ENCODE measurements around the gene LY6G5C. TPM values are rescaled to one million over a fixed set of nuclear protein-coding genes. Genes with fewer than 3 reads are reported as not detected.

LY6G5C gene
- total and polyA plus RNA-seq, 2 donors (not counting 3 experiments of a cell fraction or from before 2014, with no cell fraction given), result 8.2 to 11.4 TPM

DNA sequence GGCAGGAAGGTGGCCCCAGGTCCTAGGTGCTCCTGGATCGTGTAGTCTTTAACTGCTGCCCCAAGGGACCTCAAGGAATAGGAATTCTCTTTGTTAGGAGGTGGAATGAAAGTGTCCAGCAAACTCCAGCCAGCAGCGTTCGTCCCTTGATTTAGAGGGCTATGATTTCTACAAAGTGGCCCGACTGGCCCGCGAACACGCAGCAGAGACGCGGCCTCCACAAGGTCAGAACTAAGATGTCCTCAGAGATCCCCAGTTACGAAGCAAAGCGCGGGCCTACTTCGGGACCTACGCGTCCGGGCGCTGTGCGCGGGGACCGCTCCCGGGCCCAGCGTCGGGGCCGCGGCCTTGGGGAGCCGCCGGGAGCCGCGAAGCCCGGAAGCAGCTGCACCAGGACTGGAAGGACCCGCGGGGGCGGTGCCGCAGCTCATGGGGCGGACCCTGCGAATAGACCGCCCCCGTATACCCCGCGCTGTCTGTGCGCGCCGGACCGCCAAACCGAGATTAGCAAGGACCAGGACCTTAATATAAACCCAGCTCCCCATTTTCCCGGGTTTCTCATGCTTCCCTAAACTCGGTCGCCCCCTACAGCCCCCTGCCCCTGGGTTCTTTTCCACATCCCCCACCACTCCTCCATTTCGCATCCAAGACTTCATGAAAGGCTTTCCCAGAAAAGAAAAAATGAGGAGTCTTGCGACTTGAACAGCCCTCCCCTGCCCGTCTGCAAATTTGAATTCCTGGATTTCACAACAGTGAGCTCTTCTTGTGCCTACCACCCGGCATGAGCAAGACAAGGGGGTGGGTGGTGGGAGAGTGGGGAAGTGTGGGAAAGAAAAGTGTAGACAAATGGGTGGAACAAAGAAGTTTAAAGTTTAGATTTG lies 20.2 kb downstream of the LY6G5C start, which contains the start of gene C6orf47:
TSS of gene C6orf47 (minus strand) at position 398 of the 881 bp plus-strand sequence. CDS start 831 bp downstream, outside the sequence.
- CTCF ChIA-PET, result interaction anchor here (0.9 to 5.7 kb wide), 5 partner anchors 8 to 135 kb away, joined by 3 to 38 read pairs (median 3); partner anchors contain the start of genes BAG6 and VARS1

More for the DNA sequence above, 20.2 kb downstream of the LY6G5C start, which contains the start of gene C6orf47:
- peaks cover 44% of the 10 kb centered on the region for H3K4me1 ChIP-seq (ENCODE audit: control insufficient read depth, extremely low read depth, insufficient read depth, low read length)
- H2AFZ ChIP-seq (ENCODE audit: low read depth, low read length), result peak within 1 kb of the TSS; percentile 52
- dilution Hi-C loops (cut with MboI; ENCODE audit: extremely low pct_ligation_motif_present, low sequenced_read_pairs), result no loop called here
- no peaks in the 10 kb centered on the region for H3K9me1 ChIP-seq (replicated peaks; ENCODE audit: control insufficient read depth, extremely low read depth, insufficient read depth, low read length)
- BruUV-seq (replicated peaks), result TSS peak; percentile 44
- no peaks in the 10 kb centered on the region for H4K20me1 ChIP-seq (replicated peaks; ENCODE audit: control insufficient read depth, extremely low read depth, insufficient read depth, low read length)
- H3K79me2 ChIP-seq (ENCODE audit: control insufficient read depth, insufficient read depth, low read length), result peaks cover 28% of the 10 kb centered on the region
- H3K27ac ChIP-seq (ENCODE audit: insufficient read depth, low read depth, low read length), result peak within 1 kb of the TSS; percentile 62
- peak within 1 kb of the TSS; percentile 67 for H3K4me2 ChIP-seq (ENCODE audit: insufficient read depth, low read length)
- FAIRE-seq (peak; percentile 80), DNase-seq (ENCODE audit: low read depth, low spot score) (peak; percentile 87)
- peak within 1 kb of the TSS; percentile 30 to 76 (median 70) for H3K4me3 ChIP-seq (replicated peaks in 1 of 3; ENCODE audit: insufficient read depth in 1 of 3, low read depth in 1 of 3, low read length in 3 of 3)
- POLR2A ChIA-PET, result interaction anchor here (0.6 to 2.1 kb wide), 4 partner anchors 9 to 166 kb away, joined by 3 to 13 read pairs (median 4); partner anchors contain the start of genes BAG6, HSPA1B and PRRC2A
- H3K36me3 ChIP-seq (ENCODE audit: control insufficient read depth in 2 of 2, extremely low read depth in 1 of 2, insufficient read depth in 2 of 2, low read length in 2 of 2), result peaks cover 3 to 4% of the 10 kb centered on the region in 2 experiments
- H3K27me3 ChIP-seq (ENCODE audit: control insufficient read depth in 2 of 2, insufficient read depth in 2 of 2, low read length in 2 of 2), result no peaks in the 10 kb centered on the region
- peak within 1 kb of the TSS; percentile 82 for H3K9ac ChIP-seq (replicated peaks; ENCODE audit: extremely low read depth, insufficient read depth, low read length)
- H3K9me3 ChIP-seq (replicated peaks; ENCODE audit: control insufficient read depth, insufficient read depth, low read length), result no peaks in the 10 kb centered on the region
- intact Hi-C loops (cut with micrococcal nuclease), result loop anchor here (1.0 to 10.0 kb wide), 4 partner anchors 8 to 534 kb away; partner anchors contain the start of genes BAG6, GPSM3 and PBX2
- TF ChIP-seq JUN (IDR thresholded peaks at IDR 0.05; ENCODE audit: borderline replicate concordance, insufficient read depth, insufficient read length, low read depth) (no peak), POLR2AphosphoS5 (IDR thresholded peaks at IDR 0.05; ENCODE audit: insufficient read depth, low read depth, low read length) (peak; percentile 98), POLR2A (IDR thresholded peaks at IDR 0.05; ENCODE audit: low read depth, low read length) (peak; percentile 92), GATA2 (IDR thresholded peaks at IDR 0.05; ENCODE audit: insufficient read depth, insufficient read length, low read depth, low read length) (no peak), MYC (IDR thresholded peaks at IDR 0.05; ENCODE audit: low read depth, low read length) (no peak), EZH2 (IDR thresholded peaks at IDR 0.05; ENCODE audit: borderline replicate concordance, low read depth, low read length, severe bottlenecking) (no peak), FOS (IDR thresholded peaks at IDR 0.05; ENCODE audit: borderline replicate concordance, insufficient read depth, low read length) (peak; percentile 5)
- TF ChIP-seq, protein P1, sequence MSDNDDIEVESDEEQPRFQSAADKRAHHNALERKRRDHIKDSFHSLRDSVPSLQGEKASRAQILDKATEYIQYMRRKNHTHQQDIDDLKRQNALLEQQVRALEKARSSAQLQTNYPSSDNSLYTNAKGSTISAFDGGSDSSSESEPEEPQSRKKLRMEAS (IDR thresholded peaks at IDR 0.05; ENCODE audit: insufficient read depth, insufficient read length), result no peak
- TF ChIP-seq, protein P2, sequence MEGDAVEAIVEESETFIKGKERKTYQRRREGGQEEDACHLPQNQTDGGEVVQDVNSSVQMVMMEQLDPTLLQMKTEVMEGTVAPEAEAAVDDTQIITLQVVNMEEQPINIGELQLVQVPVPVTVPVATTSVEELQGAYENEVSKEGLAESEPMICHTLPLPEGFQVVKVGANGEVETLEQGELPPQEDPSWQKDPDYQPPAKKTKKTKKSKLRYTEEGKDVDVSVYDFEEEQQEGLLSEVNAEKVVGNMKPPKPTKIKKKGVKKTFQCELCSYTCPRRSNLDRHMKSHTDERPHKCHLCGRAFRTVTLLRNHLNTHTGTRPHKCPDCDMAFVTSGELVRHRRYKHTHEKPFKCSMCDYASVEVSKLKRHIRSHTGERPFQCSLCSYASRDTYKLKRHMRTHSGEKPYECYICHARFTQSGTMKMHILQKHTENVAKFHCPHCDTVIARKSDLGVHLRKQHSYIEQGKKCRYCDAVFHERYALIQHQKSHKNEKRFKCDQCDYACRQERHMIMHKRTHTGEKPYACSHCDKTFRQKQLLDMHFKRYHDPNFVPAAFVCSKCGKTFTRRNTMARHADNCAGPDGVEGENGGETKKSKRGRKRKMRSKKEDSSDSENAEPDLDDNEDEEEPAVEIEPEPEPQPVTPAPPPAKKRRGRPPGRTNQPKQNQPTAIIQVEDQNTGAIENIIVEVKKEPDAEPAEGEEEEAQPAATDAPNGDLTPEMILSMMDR (IDR thresholded peaks at IDR 0.05; ENCODE audit: extremely low read depth in 1 of 2, insufficient read depth in 1 of 2, low read depth in 1 of 2, low read length in 2 of 2), result no peak

All from endothelial cell of umbilical vein (primary cell).